NCI-H82 (cell line): Measurements from ENCODE around the gene QSOX2.

ENCODE experiments used
- DNase-seq: peaks from one replicate; lab custom pipeline; 2025; lab: John Stamatoyannopoulos, UW

The QSOX2 gene

GRCh38 chr9:136173648-136174290 is 71.8 kb downstream of the QSOX2 start:
- no peak for DNase-seq

GRCh38 chr9:136172412-136173079 is 73.1 kb downstream of the QSOX2 start:
- no peak for DNase-seq

- no peak for DNase-seq
Observed at GRCh38 chr9:136171801-136172411, 73.7 kb downstream of the QSOX2 start.

- peak; percentile 34 for DNase-seq
Observed at GRCh38 chr9:136171009-136171800, 74.4 kb downstream of the QSOX2 start.

- peak; percentile 57 for DNase-seq
Observed at GRCh38 chr9:136170006-136170901, 75.4 kb downstream of the QSOX2 start.

GRCh38 chr9:136169495-136169894 is 76.1 kb downstream of the QSOX2 start:
- no peak for DNase-seq

GRCh38 chr9:136163248-136163850 is 82.3 kb downstream of the QSOX2 start:
- no peak for DNase-seq

GRCh38 chr9:136160995-136161610 is 84.5 kb downstream of the QSOX2 start:
- DNase-seq = no peak

GRCh38 chr9:136160381-136160841 is 85.2 kb downstream of the QSOX2 start:
- peak; percentile 76 for DNase-seq

GRCh38 chr9:136159851-136160250 is 85.8 kb downstream of the QSOX2 start:
- no peak for DNase-seq

GRCh38 chr9:136157477-136158265 is 87.9 kb downstream of the QSOX2 start:
- DNase-seq = no peak
